Measurements from ENCODE around the gene FBXW7.

The FBXW7 gene

GRCh38 chr4:152369902-152370295 is 166.0 kb downstream of the FBXW7 start:
- Mint-ChIP-seq H3K9me3 (no peaks in the 10 kb centered on the region), H3K27me3 (no peaks in the 10 kb centered on the region), H3K36me3 (peaks cover 6% of the 10 kb centered on the region), H3K4me1 (peaks cover 28% of the 10 kb centered on the region), H3K27ac (no peak overlapping the region), H3K4me3 (no peak overlapping the region)

DNA sequence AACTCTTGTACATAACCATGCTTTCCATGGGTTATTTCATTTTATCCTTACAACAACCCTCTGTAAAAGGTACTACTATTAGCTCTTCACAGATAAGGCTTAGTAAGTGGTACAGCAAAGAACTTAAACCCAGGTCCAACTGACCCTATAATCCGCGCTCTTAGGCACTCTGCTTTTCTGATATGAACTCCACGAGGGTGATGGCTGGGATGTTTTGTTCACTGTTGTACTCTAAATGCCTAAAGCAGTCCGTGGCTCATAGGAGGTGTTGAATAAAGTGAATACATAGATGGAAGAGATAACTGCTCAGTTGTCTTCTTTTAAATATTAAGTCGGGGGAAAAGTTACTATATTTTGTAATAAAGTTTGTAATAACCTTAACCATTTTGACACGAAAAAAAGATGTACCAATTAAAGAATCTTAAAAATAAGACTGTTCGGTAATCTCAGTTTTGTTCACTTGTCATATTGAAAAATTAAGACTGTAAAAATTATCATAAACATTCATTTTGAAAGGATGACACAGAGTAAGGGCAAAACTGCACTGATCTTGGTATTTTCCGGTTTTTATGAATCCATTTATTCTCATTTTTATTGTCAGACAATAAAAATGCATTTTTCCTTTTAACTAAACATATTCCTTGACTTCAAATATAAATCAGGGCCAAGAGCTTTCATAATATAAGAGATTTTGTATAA is 166.5 kb downstream of the FBXW7 start:
- H3K4me1 Mint-ChIP-seq = peaks cover 26% of the 10 kb centered on the region
- H3K27me3 Mint-ChIP-seq = no peaks in the 10 kb centered on the region
- no peak overlapping the region for H3K4me3 Mint-ChIP-seq
- no peaks in the 10 kb centered on the region for H3K9me3 Mint-ChIP-seq
- H3K36me3 Mint-ChIP-seq = peaks cover 4% of the 10 kb centered on the region
- H3K27ac Mint-ChIP-seq = peak overlapping the region; percentile 82

DNA sequence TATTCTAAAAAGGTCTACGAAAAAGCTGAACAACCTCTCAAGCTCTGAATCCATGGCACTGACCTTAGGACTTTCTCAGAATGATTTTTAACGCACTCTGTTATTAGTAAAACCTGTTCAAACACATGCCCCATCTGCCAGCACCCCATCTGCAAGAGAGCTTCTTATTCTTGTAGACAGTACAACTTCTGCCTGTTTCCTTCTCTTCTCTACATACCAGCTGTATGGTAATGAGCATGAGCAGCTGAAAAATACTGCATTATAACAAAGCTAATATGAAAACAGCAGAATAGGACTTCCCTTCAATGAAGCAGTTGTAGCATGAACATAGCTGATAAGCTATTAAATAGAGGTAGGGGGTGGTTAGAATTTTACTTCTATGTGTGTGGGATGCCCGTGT is 167.9 kb downstream of the FBXW7 start:
- Mint-ChIP-seq H3K36me3 (peaks cover 6% of the 10 kb centered on the region), H3K27me3 (no peaks in the 10 kb centered on the region), H3K9me3 (no peaks in the 10 kb centered on the region), H3K4me3 (no peak overlapping the region), H3K4me1 (peaks cover 29% of the 10 kb centered on the region), H3K27ac (no peak overlapping the region)

- H3K27me3 Mint-ChIP-seq = no peaks in the 10 kb centered on the region
- peaks cover 7% of the 10 kb centered on the region for H3K36me3 Mint-ChIP-seq
- no peak overlapping the region for H3K27ac Mint-ChIP-seq
- H3K4me3 Mint-ChIP-seq = no peak overlapping the region
- H3K9me3 Mint-ChIP-seq = no peaks in the 10 kb centered on the region
- peaks cover 32% of the 10 kb centered on the region for H3K4me1 Mint-ChIP-seq
These were observed 171.0 kb downstream of the FBXW7 start for GRCh38 chr4:152364883-152365282.

GRCh38 chr4:152364383-152364782 is 171.5 kb downstream of the FBXW7 start:
- Mint-ChIP-seq H3K27ac (no peak overlapping the region), H3K36me3 (peaks cover 7% of the 10 kb centered on the region), H3K27me3 (no peaks in the 10 kb centered on the region), H3K4me1 (peaks cover 32% of the 10 kb centered on the region), H3K4me3 (no peak overlapping the region), H3K9me3 (no peaks in the 10 kb centered on the region)

- H3K36me3 Mint-ChIP-seq = peaks cover 7% of the 10 kb centered on the region
- no peaks in the 10 kb centered on the region for H3K9me3 Mint-ChIP-seq
- H3K4me1 Mint-ChIP-seq = peaks cover 27% of the 10 kb centered on the region
- H3K27me3 Mint-ChIP-seq = no peaks in the 10 kb centered on the region
- H3K27ac Mint-ChIP-seq = no peak overlapping the region
- H3K4me3 Mint-ChIP-seq = no peak overlapping the region
These were observed 172.0 kb downstream of the FBXW7 start for GRCh38 chr4:152363904-152364303.

DNA sequence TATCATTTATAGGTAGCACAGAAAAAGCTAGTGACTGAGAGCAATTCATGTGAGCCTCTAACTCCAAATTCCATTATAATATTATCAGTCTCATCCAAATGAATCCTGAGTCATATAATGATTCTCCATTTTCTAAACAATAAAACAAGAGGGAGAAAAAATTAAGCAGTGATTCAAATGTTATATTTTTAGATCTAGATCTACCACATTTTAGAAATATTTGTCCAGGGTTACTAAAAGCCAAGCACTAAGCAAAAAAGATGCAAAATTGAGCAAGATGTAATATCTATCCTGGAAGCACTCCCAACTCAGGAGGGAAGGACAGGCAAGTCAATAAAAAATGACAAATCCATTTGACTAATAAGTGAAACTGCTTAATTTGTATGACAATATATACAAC is 172.8 kb downstream of the FBXW7 start:
- peaks cover 7% of the 10 kb centered on the region for H3K36me3 Mint-ChIP-seq
- H3K4me3 Mint-ChIP-seq = no peak overlapping the region
- H3K27ac Mint-ChIP-seq = peak overlapping the region; percentile 14
- no peaks in the 10 kb centered on the region for H3K9me3 Mint-ChIP-seq
- peaks cover 25% of the 10 kb centered on the region for H3K4me1 Mint-ChIP-seq
- H3K27me3 Mint-ChIP-seq = no peaks in the 10 kb centered on the region

DNA sequence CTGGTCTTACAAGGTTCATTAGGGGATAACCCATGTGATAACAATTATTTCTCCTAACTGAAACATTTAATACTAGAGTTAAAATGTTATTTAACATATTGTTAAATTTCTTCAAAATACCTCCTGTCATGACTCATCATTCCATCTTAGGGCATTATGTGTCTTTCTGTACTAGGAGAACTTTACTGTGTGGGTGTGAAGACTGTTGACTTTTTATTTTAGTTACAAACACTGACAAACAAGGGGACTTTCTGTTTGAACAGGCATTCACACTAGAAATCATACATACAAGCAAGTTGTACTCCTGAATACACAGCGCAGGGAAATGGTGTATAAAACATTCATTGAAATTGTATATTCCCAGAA is 175.9 kb downstream of the FBXW7 start:
- no peaks in the 10 kb centered on the region for H3K9me3 Mint-ChIP-seq
- H3K27me3 Mint-ChIP-seq = no peaks in the 10 kb centered on the region
- H3K36me3 Mint-ChIP-seq = peaks cover 4% of the 10 kb centered on the region
- H3K27ac Mint-ChIP-seq = no peak overlapping the region
- peaks cover 21% of the 10 kb centered on the region for H3K4me1 Mint-ChIP-seq
- H3K4me3 Mint-ChIP-seq = no peak overlapping the region

DNA sequence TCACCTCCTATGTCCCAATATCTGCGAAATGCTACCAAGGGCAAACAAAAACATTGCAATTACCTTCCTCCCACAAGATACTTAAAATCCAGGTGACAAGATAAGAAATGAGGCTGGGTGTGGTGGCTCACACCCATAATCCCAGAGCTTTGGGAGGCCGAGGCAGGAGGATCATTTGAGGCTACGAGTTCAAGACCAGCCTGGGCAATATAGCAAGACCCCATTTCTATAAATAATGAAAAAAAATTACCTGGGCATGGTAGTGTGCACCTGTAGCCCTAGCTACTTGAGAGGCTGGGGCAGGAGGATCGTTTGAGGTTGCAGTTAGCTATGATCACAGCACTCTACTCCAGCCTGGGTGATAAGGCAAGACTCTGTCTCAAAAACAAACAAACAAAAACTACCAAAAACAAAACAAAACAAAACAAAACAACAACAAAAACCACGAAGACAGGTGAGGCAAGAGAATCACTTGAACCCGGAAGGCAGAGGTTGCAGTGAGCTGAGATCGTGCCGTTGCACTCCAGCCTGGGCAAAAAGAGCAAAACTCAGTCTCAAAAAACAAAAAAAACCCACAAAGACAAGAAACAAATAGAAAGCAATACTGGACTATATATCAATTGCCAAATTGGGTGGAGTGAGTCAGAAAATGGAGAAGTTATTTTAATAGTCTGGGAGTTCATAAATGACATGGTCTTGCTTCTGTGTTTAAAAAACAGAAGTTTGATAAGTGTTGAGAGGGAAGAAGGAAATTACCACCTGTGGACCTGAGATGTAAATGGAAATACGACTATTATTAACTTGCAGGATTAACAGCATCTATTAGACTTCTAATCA is 176.5 kb downstream of the FBXW7 start:
- no peaks in the 10 kb centered on the region for H3K9me3 Mint-ChIP-seq
- H3K4me3 Mint-ChIP-seq = no peak overlapping the region
- no peaks in the 10 kb centered on the region for H3K27me3 Mint-ChIP-seq
- H3K36me3 Mint-ChIP-seq = peaks cover 3% of the 10 kb centered on the region
- peaks cover 20% of the 10 kb centered on the region for H3K4me1 Mint-ChIP-seq
- H3K27ac Mint-ChIP-seq = no peak overlapping the region

GRCh38 chr4:152357206-152357605 is 178.7 kb downstream of the FBXW7 start:
- H3K27me3 Mint-ChIP-seq = no peaks in the 10 kb centered on the region
- peaks cover 33% of the 10 kb centered on the region for H3K4me1 Mint-ChIP-seq
- H3K36me3 Mint-ChIP-seq = peaks cover 1% of the 10 kb centered on the region
- no peak overlapping the region for H3K4me3 Mint-ChIP-seq
- H3K27ac Mint-ChIP-seq = no peak overlapping the region
- no peaks in the 10 kb centered on the region for H3K9me3 Mint-ChIP-seq

DNA sequence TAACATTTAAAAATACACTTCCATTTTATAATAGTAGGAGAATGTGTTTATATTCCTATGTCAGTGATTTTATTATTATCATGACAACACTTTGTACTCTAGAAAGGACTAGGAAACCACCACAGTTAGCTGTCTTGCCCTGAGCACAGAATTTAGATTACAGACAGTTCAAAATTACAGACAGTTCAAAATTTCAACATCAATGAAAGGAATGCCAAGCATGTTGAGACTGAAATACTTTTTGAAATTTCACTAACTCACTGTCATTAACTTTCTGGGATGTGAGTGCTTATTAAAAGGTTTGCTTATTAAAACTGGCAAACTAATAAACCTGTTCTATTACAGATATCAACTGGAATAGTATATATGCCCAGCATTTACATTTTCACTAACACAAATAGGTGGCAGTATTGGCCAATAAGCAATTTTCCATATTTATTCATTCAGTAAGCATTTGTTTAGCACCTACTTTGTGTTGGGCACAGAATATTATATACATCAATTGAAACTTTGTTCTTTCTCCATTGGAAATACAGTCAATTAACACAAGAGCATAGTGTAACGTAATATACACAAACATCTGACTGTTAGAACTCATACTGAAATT is 179.4 kb downstream of the FBXW7 start:
- Mint-ChIP-seq H3K27ac (no peak overlapping the region), H3K9me3 (no peaks in the 10 kb centered on the region), H3K36me3 (peaks cover 1% of the 10 kb centered on the region), H3K4me1 (peaks cover 34% of the 10 kb centered on the region), H3K27me3 (no peaks in the 10 kb centered on the region), H3K4me3 (no peak overlapping the region)

DNA sequence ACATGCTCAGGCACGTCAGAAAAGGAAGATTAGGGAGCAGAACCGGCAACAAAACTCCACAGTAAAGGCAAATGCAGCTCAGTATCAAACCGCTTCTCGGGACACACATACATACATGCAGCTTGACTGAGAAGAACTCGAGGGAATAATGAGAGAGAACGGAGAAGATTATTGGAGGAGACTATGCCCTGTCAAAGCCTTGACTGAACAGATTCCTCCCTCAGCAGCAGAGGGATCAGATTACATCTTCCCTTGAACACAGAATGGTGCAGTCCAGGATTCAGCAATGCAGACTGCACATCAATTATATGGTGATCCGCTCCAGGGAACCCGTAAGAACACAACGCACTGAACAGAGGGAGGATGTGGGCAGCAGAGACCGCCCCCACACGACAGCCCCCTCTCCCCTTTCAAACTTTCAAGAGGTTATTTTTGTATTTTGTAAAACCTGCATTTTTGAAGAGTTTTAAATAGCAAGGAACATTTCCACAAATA is 183.2 kb downstream of the FBXW7 start:
- H3K9me3 Mint-ChIP-seq = no peaks in the 10 kb centered on the region
- no peaks in the 10 kb centered on the region for H3K36me3 Mint-ChIP-seq
- no peaks in the 10 kb centered on the region for H3K27me3 Mint-ChIP-seq
- no peak overlapping the region for H3K4me3 Mint-ChIP-seq
- peaks cover 28% of the 10 kb centered on the region for H3K4me1 Mint-ChIP-seq
- peak overlapping the region; percentile 56 for H3K27ac Mint-ChIP-seq

- H3K4me3 Mint-ChIP-seq = no peak overlapping the region
- H3K27me3 Mint-ChIP-seq = no peaks in the 10 kb centered on the region
- no peaks in the 10 kb centered on the region for H3K9me3 Mint-ChIP-seq
- H3K36me3 Mint-ChIP-seq = no peaks in the 10 kb centered on the region
- peak overlapping the region; percentile 56 for H3K27ac Mint-ChIP-seq
- H3K4me1 Mint-ChIP-seq = peaks cover 28% of the 10 kb centered on the region
These were observed 183.7 kb downstream of the FBXW7 start for GRCh38 chr4:152352215-152352614.

DNA sequence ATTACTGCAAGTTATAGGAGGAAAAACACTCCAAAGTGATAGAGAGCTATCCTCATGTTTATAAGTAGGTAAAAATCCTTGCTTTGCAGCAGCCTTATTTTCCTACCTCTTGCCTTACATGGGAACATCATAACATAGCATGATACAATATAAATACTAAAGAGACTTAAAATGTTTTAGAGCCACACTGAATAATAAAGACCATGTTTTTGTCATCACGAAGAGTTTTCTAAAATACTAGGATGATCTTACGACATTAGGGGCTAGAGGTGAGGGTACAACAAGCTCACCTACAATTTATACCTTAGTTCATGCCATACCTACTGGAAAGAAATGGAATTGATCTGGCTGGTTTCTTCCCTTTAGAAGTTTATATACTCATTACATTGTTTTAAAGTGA is 184.8 kb downstream of the FBXW7 start:
- Mint-ChIP-seq H3K27ac (no peak overlapping the region), H3K9me3 (no peaks in the 10 kb centered on the region), H3K4me1 (peaks cover 34% of the 10 kb centered on the region), H3K27me3 (no peaks in the 10 kb centered on the region), H3K4me3 (no peak overlapping the region), H3K36me3 (peaks cover 9% of the 10 kb centered on the region)

- Mint-ChIP-seq H3K4me1 (peaks cover 24% of the 10 kb centered on the region), H3K36me3 (peaks cover 16% of the 10 kb centered on the region), H3K9me3 (no peaks in the 10 kb centered on the region), H3K27me3 (no peaks in the 10 kb centered on the region), H3K4me3 (no peak overlapping the region), H3K27ac (no peak overlapping the region)
These were observed 187.2 kb downstream of the FBXW7 start for GRCh38 chr4:152348670-152349069.

DNA sequence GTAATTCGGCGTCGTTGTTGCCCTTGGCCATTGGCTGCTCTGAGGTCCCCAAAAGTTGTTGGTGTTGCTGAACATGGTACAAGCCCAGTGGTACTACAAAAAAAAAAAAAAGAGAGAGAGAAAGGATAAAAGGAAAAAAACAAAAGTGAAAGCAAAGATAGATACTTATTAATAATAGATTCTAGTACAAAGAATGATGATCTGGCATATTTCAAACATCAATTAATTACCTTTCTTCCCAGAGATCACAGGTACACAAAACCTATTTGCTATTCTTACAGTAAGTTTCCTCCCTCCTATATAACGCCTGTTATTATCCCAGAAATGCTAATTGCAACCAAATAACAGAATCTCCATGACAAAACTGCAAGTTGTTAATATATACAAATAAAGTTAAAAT is 188.9 kb downstream of the FBXW7 start:
- Mint-ChIP-seq H3K27me3 (no peaks in the 10 kb centered on the region), H3K36me3 (peaks cover 22% of the 10 kb centered on the region), H3K4me1 (peaks cover 9% of the 10 kb centered on the region), H3K9me3 (no peaks in the 10 kb centered on the region), H3K4me3 (no peak overlapping the region), H3K27ac (no peak overlapping the region)

All from activated naive CD4-positive, alpha-beta T cell treated with anti-CD3 and anti-CD28 coated beads, Interleukin-2, amount 50 U/mL, for 24 hours (primary cell).